ENCODE measurements around the gene MMP13. TPM values are rescaled to one million over a fixed set of nuclear protein-coding genes. Genes with fewer than 3 reads are reported as not detected.

MMP13 gene
- total and polyA plus RNA-seq, 2 of the 4 experiments (the other 2 are of a cell fraction): not detected

DNA sequence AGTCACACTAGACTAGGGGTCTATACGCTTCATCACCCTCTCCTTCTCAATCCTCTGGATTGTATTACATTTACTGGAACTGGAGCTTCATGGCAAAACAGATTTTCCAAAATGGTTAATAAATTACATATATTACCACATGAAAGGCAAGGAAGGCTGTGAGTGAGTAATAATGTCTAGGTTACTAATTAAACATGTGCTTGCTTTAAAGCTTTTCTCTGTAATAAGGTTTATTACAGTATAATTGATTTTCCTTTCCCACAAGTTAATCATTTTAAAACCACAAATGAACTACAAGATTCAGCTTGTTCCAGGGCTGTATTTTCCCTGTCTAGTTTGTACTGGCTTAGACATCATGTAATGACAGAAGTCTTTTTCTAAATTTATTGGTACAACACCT is 25.6 kb downstream of the MMP13 start:
- H2BK5ac ChIP-seq (ENCODE audit: low read depth, low read length, poor library complexity, severe bottlenecking): no peak overlapping the region
- H3K9ac ChIP-seq (ENCODE audit: low read depth, low read length): no peak overlapping the region
- no peaks in the 10 kb centered on the region for H3K79me1 ChIP-seq (ENCODE audit: low read depth in 1 of 2, low read length in 2 of 2)
- no peak overlapping the region for H3K14ac ChIP-seq (replicated peaks; ENCODE audit: low read depth, low read length)
- CTCF ChIA-PET: interaction anchor here (1.0 to 1.2 kb wide), 2 partner anchors 15 kb away, joined by 3 read pairs; no protein-coding TSS in a partner anchor
- no peak overlapping the region for H3K4me2 ChIP-seq (ENCODE audit: low read depth, low read length)
- no peak overlapping the region for H3K4ac ChIP-seq (ENCODE audit: low read depth, low read length)
- no peak overlapping the region for H3K18ac ChIP-seq (ENCODE audit: low read depth, low read length)
- TF ChIP-seq RAD21 (IDR thresholded peaks at IDR 0.05; ENCODE audit: low read length) (no peak), BHLHE40 (IDR thresholded peaks at IDR 0.05; ENCODE audit: low read depth, low read length) (no peak), CHD1 (IDR thresholded peaks at IDR 0.05; ENCODE audit: low read depth, low read length) (no peak), CEBPB (IDR thresholded peaks at IDR 0.05; ENCODE audit: low read depth, low read length) (no peak), MAFK (IDR thresholded peaks at IDR 0.05; ENCODE audit: low read depth, low read length) (no peak), FOS (IDR thresholded peaks at IDR 0.05; ENCODE audit: low read depth, low read length) (no peak), RFX5 (IDR thresholded peaks at IDR 0.05; ENCODE audit: low read depth, low read length) (no peak), MAZ (IDR thresholded peaks at IDR 0.05; ENCODE audit: borderline replicate concordance, low read depth, low read length) (no peak), POLR2A (IDR thresholded peaks at IDR 0.05; ENCODE audit: low read depth, low read length) (no peak), RCOR1 (IDR thresholded peaks at IDR 0.05; ENCODE audit: insufficient replicate concordance, low read length) (no peak), MXI1 (IDR thresholded peaks at IDR 0.05; ENCODE audit: borderline replicate concordance, low read depth, low read length) (no peak), SMC3 (IDR thresholded peaks at IDR 0.05; ENCODE audit: low read depth, low read length) (no peak), NFE2L2 (IDR thresholded peaks at IDR 0.05; ENCODE audit: low read depth, low read length) (no peak)
- TF ChIP-seq, protein P1, sequence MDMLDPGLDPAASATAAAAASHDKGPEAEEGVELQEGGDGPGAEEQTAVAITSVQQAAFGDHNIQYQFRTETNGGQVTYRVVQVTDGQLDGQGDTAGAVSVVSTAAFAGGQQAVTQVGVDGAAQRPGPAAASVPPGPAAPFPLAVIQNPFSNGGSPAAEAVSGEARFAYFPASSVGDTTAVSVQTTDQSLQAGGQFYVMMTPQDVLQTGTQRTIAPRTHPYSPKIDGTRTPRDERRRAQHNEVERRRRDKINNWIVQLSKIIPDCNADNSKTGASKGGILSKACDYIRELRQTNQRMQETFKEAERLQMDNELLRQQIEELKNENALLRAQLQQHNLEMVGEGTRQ (IDR thresholded peaks at IDR 0.05; ENCODE audit: low read depth, low read length): no peak
- TF ChIP-seq, protein P2, sequence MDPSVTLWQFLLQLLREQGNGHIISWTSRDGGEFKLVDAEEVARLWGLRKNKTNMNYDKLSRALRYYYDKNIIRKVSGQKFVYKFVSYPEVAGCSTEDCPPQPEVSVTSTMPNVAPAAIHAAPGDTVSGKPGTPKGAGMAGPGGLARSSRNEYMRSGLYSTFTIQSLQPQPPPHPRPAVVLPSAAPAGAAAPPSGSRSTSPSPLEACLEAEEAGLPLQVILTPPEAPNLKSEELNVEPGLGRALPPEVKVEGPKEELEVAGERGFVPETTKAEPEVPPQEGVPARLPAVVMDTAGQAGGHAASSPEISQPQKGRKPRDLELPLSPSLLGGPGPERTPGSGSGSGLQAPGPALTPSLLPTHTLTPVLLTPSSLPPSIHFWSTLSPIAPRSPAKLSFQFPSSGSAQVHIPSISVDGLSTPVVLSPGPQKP (IDR thresholded peaks at IDR 0.05; ENCODE audit: borderline replicate concordance, low read depth, low read length): no peak
- TF ChIP-seq, protein P3, sequence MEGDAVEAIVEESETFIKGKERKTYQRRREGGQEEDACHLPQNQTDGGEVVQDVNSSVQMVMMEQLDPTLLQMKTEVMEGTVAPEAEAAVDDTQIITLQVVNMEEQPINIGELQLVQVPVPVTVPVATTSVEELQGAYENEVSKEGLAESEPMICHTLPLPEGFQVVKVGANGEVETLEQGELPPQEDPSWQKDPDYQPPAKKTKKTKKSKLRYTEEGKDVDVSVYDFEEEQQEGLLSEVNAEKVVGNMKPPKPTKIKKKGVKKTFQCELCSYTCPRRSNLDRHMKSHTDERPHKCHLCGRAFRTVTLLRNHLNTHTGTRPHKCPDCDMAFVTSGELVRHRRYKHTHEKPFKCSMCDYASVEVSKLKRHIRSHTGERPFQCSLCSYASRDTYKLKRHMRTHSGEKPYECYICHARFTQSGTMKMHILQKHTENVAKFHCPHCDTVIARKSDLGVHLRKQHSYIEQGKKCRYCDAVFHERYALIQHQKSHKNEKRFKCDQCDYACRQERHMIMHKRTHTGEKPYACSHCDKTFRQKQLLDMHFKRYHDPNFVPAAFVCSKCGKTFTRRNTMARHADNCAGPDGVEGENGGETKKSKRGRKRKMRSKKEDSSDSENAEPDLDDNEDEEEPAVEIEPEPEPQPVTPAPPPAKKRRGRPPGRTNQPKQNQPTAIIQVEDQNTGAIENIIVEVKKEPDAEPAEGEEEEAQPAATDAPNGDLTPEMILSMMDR (conservative IDR thresholded peaks at IDR 0.05; ENCODE audit: low read depth, low read length): no peak
- H3K9me3 ChIP-seq (ENCODE audit: control insufficient read depth, insufficient read depth, low read length): no peaks in the 10 kb centered on the region
- intact Hi-C loops (cut with micrococcal nuclease): no loop called here
- no peak overlapping the region for H4K8ac ChIP-seq (ENCODE audit: low read depth in 2 of 2, low read length in 2 of 2)
- DNase-seq (no peak), ATAC-seq (ENCODE audit: low read depth) (no peak)
- H2AK9ac ChIP-seq (replicated peaks; ENCODE audit: low read depth, low read length, poor library complexity): no peak overlapping the region
- peaks cover 32% of the 10 kb centered on the region for H3K27me3 ChIP-seq (ENCODE audit: control insufficient read depth, insufficient read depth, low read length)
- no peaks in the 10 kb centered on the region for H3K36me3 ChIP-seq (ENCODE audit: control insufficient read depth, insufficient read depth, low read length)
- no TSS peak for BruUV-seq (replicated peaks)
- no CpG with 5 or more reads among the region's 1 CpG for WGBS, 2 experiments (ENCODE audit: extremely low coverage in 2 of 2, insufficient read length in 1 of 2)
- no peak overlapping the region for H2BK15ac ChIP-seq (ENCODE audit: low read depth, low read length)
- no peak overlapping the region for H4K91ac ChIP-seq (ENCODE audit: insufficient read depth, low read depth, low read length)
- no peak overlapping the region for H2AK5ac ChIP-seq (ENCODE audit: low read depth, low read length)
- H2BK20ac ChIP-seq (ENCODE audit: low read depth, low read length): no peak overlapping the region
- dilution Hi-C loops (cut with HindIII; ENCODE audit: low sequenced_read_pairs, unreplicated experiment): no loop called here
- in situ Hi-C loops (cut with MboI; ENCODE audit: low sequenced_read_pairs): no loop called here
- H3K23ac ChIP-seq (ENCODE audit: low read depth, low read length): no peak overlapping the region
- no peaks in the 10 kb centered on the region for H3K9me1 ChIP-seq (ENCODE audit: insufficient read depth, low read length)
- POLR2A ChIA-PET (ENCODE audit: unreplicated experiment): no interaction called here
- H3K4me1 ChIP-seq (ENCODE audit: control insufficient read depth, insufficient read depth, low read length): no peaks in the 10 kb centered on the region
- H3K56ac ChIP-seq (ENCODE audit: extremely low read depth, insufficient read depth, low read length): no peak overlapping the region
- H3K4me3 ChIP-seq (ENCODE audit: insufficient read depth, low read depth, low read length): no peak overlapping the region
- no peak overlapping the region for H2AFZ ChIP-seq (replicated peaks; ENCODE audit: low read length, poor library complexity)
- H3K27ac ChIP-seq (ENCODE audit: insufficient read depth, low read length): no peak overlapping the region
- H4K5ac ChIP-seq (ENCODE audit: low read depth, low read length): no peak overlapping the region
- no peak overlapping the region for H2BK120ac ChIP-seq (ENCODE audit: low read depth, low read length)
- no peaks in the 10 kb centered on the region for H4K20me1 ChIP-seq (ENCODE audit: insufficient read depth, low read length)
